ENCODE data around the gene GNS. TPM values are rescaled to one million over a fixed set of nuclear protein-coding genes. Genes with fewer than 3 reads are reported as not detected.

GNS gene
- total and polyA plus RNA-seq, 10 of the 15 experiments (the other 5 are each of a cell fraction or from before 2014, with no cell fraction given), result 4.1 to 33.8 (median 19.1) TPM

GRCh38 chr12:64718649-64719048 lies 40.6 kb downstream of the GNS start:
- H3K9ac ChIP-seq (ENCODE audit: control insufficient read depth, insufficient read depth, low read length), result no peak overlapping the region
- no peak for FAIRE-seq
- no peak overlapping the region for H2AFZ ChIP-seq (ENCODE audit: control insufficient read depth, low read depth, low read length)
- ChIA-PET SMC1A (ENCODE audit: uncharacterized antibody, unreplicated experiment) (interaction anchor here (1.0 to 1.8 kb wide), 3 partner anchors 21 to 169 kb away, joined by 3 to 7 read pairs (median 3); no protein-coding TSS in a partner anchor), RAD21 (ENCODE audit: unreplicated experiment) (interaction anchor here (0.9 kb wide), 1 partner anchor 169 kb away, joined by 4 read pairs; no protein-coding TSS in a partner anchor), POLR2A (interaction anchor here (0.5 to 1.3 kb wide), 2 partner anchors 27 to 50 kb away, joined by 3 read pairs; no protein-coding TSS in a partner anchor), CTCF (interaction anchor here (1.1 to 1.9 kb wide), 3 partner anchors 17 to 170 kb away, joined by 3 to 8 read pairs (median 5); no protein-coding TSS in a partner anchor)
- 96% methylated on average over 1 of the region's 1 CpG for WGBS (ENCODE audit: insufficient coverage, insufficient replicate concordance, low lambda C conversion rate, missing lambda C conversion rate)
- DNase-seq (ENCODE audit: low read depth, low spot score), result no peak
- H3K79me2 ChIP-seq (ENCODE audit: control insufficient read depth, insufficient read depth, low read length), result no peaks in the 10 kb centered on the region
- H3K27me3 ChIP-seq (replicated peaks in 1 of 2; ENCODE audit: control insufficient read depth in 2 of 2, insufficient read depth in 2 of 2, low read length in 1 of 2), result no peaks in the 10 kb centered on the region
- BruUV-seq (replicated peaks), result no TSS peak
- H3K4me2 ChIP-seq (ENCODE audit: control insufficient read depth, insufficient read depth), result no peak overlapping the region
- H3K9me3 ChIP-seq (replicated peaks; ENCODE audit: control insufficient read depth, insufficient read depth, low read length), result no peaks in the 10 kb centered on the region
- H3K27ac ChIP-seq (ENCODE audit: control insufficient read depth, insufficient read depth), result no peak overlapping the region
- no peak for ATAC-seq
- peaks cover 0 to 10% of the 10 kb centered on the region in 2 experiments; a peak in 2 of 4 replicates for H3K36me3 ChIP-seq (ENCODE audit: control insufficient read depth in 2 of 2, insufficient read depth in 2 of 2, low read length in 1 of 2)
- H4K20me1 ChIP-seq (ENCODE audit: control insufficient read depth, insufficient read depth), result no peaks in the 10 kb centered on the region
- intact Hi-C loops (cut with micrococcal nuclease; ENCODE audit: unreplicated experiment), result no loop called here
- TF ChIP-seq KLF5 (IDR thresholded peaks at IDR 0.05; ENCODE audit: partially characterized antibody), result no peak
- no peak for TF ChIP-seq ATF3 (IDR thresholded peaks at IDR 0.05; ENCODE audit: borderline replicate concordance, extremely low read depth, low read depth, low read length)
- TF ChIP-seq PAX5 (IDR thresholded peaks at IDR 0.05; ENCODE audit: borderline replicate concordance, low read depth, low read length), result no peak
- no peak for TF ChIP-seq E2F4 (IDR thresholded peaks at IDR 0.05; ENCODE audit: low read depth, low read length)
- TF ChIP-seq MLLT1 (IDR thresholded peaks at IDR 0.05), result no peak
- TF ChIP-seq CBX3 (IDR thresholded peaks at IDR 0.05; ENCODE audit: borderline replicate concordance, low read depth), result no peak
- no peak for TF ChIP-seq RFX5 (IDR thresholded peaks at IDR 0.05; ENCODE audit: low read depth, low read length)
- no peak for TF ChIP-seq CHD1 (IDR thresholded peaks at IDR 0.05; ENCODE audit: low read depth, low read length)
- H3K4me3 ChIP-seq, result no peak overlapping the region
- H3K4me1 ChIP-seq (ENCODE audit: control insufficient read depth, insufficient read depth, low read length), result peaks cover 4% of the 10 kb centered on the region
- in situ Hi-C loops (cut with MboI), result no loop called here

Data from GM12878 (cell line).